HG03108 (cell line): Measurements from ENCODE around the gene RALGPS2.
"Not testable (repeated sequence)": the region's sequence is repeated elsewhere in the genome, so short reads cannot be mapped to it uniquely, and the experiment has no call there.

ENCODE experiments used
- ATAC-seq: cut with Tn5 transposase; IDR thresholded peaks from one replicate; pipeline ENCODE4 v1.9.1; 2021; ENCODE audit warnings: moderate library complexity; ENCODE audit not compliant: unreplicated experiment

RALGPS2 gene

GRCh38 chr1:178724376-178724727, 692 bp upstream of the RALGPS2 start:
- no peak for ATAC-seq

GRCh38 chr1:178725466-178726086, 532 bp downstream of the RALGPS2 start:
- peak; percentile 28 for ATAC-seq

GRCh38 chr1:178726087-178726517, 1.1 kb downstream of the RALGPS2 start:
- ATAC-seq, result peak; percentile 78

- no peak for ATAC-seq
These were observed 1.5 kb downstream of the RALGPS2 start for GRCh38 chr1:178726545-178726944.

GRCh38 chr1:178727014-178727895, 2.2 kb downstream of the RALGPS2 start:
- no peak for ATAC-seq

- no peak for ATAC-seq
These were observed 8.9 kb downstream of the RALGPS2 start for GRCh38 chr1:178733972-178734371.

- ATAC-seq, result no peak
These were observed 13.7 kb downstream of the RALGPS2 start for GRCh38 chr1:178738780-178739179.

GRCh38 chr1:178739285-178740045, 14.4 kb downstream of the RALGPS2 start:
- ATAC-seq, result no peak

- ATAC-seq, result no peak
These were observed 15.4 kb downstream of the RALGPS2 start for GRCh38 chr1:178740491-178740890.

GRCh38 chr1:178740924-178741323, 15.9 kb downstream of the RALGPS2 start:
- no peak for ATAC-seq

- no peak for ATAC-seq
These were observed 18.8 kb downstream of the RALGPS2 start for GRCh38 chr1:178743801-178744200.

- ATAC-seq, result no peak
These were observed 20.2 kb downstream of the RALGPS2 start for GRCh38 chr1:178745260-178745659.

GRCh38 chr1:178746345-178746744, 21.3 kb downstream of the RALGPS2 start:
- ATAC-seq, result no peak

- ATAC-seq, result not testable (repeated sequence)
These were observed 22.3 kb downstream of the RALGPS2 start for GRCh38 chr1:178747361-178747760.

GRCh38 chr1:178749581-178750166, 24.6 kb downstream of the RALGPS2 start:
- ATAC-seq, result no peak

GRCh38 chr1:178751046-178751445, 26.0 kb downstream of the RALGPS2 start:
- ATAC-seq, result no peak

- ATAC-seq, result no peak
These were observed 27.8 kb downstream of the RALGPS2 start for GRCh38 chr1:178752891-178753290.

- not testable (repeated sequence) for ATAC-seq
These were observed 29.7 kb downstream of the RALGPS2 start for GRCh38 chr1:178754655-178755256.

GRCh38 chr1:178768423-178768822, 43.4 kb downstream of the RALGPS2 start:
- ATAC-seq, result no peak

GRCh38 chr1:178772952-178773351, 47.9 kb downstream of the RALGPS2 start:
- no peak for ATAC-seq

- no peak for ATAC-seq
These were observed 49.2 kb downstream of the RALGPS2 start for GRCh38 chr1:178774263-178774662.
